Naive thymus-derived CD8-positive, alpha-beta T cell (primary cell): ENCODE results near the gene LRRC23. TPM values are rescaled to one million over a fixed set of nuclear protein-coding genes. Genes with fewer than 3 reads are reported as not detected.
A peak's percentile ranks its signal among the peaks of the same experiment; 100 is the strongest.

Experiments
- ATAC-seq, 2 donors: fragments of 150-1000 bp; cut with Tn5 transposase in 1 of 2; sonication (Bioruptor Pico), chemical (Tn5 transposase) in 1 of 2; 1 replicate in 1 of 2; 2 replicates in 1 of 2; pipeline ENCODE4 v1.10.0; 2021; ENCODE audit warnings: mild to moderate bottlenecking in 2 of 2, moderate library complexity in 2 of 2
- POLR2A ChIA-PET: fragments of 350-600 bp; sonication (Branson Sonifier 250); formaldehyde crosslinking; loops from one replicate; lab custom pipeline; 2021; ENCODE audit warnings: antibody characterized with exemption; lab: Charles Lee
- DNase-seq, 10 donors: peaks; one replicate each; pipeline versions ENCODE4 v3.0.0 to v3.0.0-alpha.2; 2020 to 2022
- H3K27ac Mint-ChIP-seq, 10 donors: one replicate each; pipeline ENCODE4 v1.8.0; 2020 to 2022; ENCODE audit warnings: mild to moderate bottlenecking in 10 of 10, mixed read lengths in 10 of 10, moderate library complexity in 4 of 10, inconsistent platforms in 1 of 10
- H3K27me3 Mint-ChIP-seq, 5 donors: one replicate each; pipeline ENCODE4 v1.8.0; 2021 to 2022; ENCODE audit warnings: mixed read lengths in 5 of 5
- H3K36me3 Mint-ChIP-seq, 3 donors: one replicate each; pipeline ENCODE4 v1.8.0; 2020 to 2022; ENCODE audit warnings: mixed read lengths in 3 of 3, mild to moderate bottlenecking in 2 of 3, inconsistent platforms in 1 of 3
- H3K4me1 Mint-ChIP-seq, 4 donors: one replicate each; pipeline ENCODE4 v1.8.0; 2021 to 2022; ENCODE audit warnings: mixed read lengths in 4 of 4
- H3K4me3 Mint-ChIP-seq, 10 donors: one replicate each; pipeline ENCODE4 v1.8.0; 2020 to 2022; ENCODE audit warnings: mild to moderate bottlenecking in 10 of 10, mixed read lengths in 10 of 10, moderate library complexity in 6 of 10, inconsistent platforms in 1 of 10
- H3K9me3 Mint-ChIP-seq, 9 donors: one replicate each; pipeline ENCODE4 v1.8.0; 2020 to 2022; ENCODE audit warnings: mixed read lengths in 9 of 9, mild to moderate bottlenecking in 3 of 9, inconsistent platforms in 1 of 9, moderate library complexity in 1 of 9
- polyA plus RNA-seq, 3 donors: library from polyadenylated mRNA; unstranded; fragments of 300-500 nt; fragmentation: Illumina TruSeq; gene quantifications; one replicate each; pipeline ENCODE4 v1.2.3, GENCODE V29; 2021
- total RNA-seq, 8 experiments: library from RNA in 2 of 8; stranded (reverse) in 2 of 8; gene quantifications; one replicate each; pipeline ENCODE4 v1.2.3 and lab custom pipeline; 2021 to 2026

Gene LRRC23
- total and polyA plus RNA-seq, 5 experiments from 2014 or later = 4.7 to 10.5 (median 9.9) TPM

- Mint-ChIP-seq H3K4me3 (no peak overlapping the region), H3K9me3 (no peaks in the 10 kb centered on the region), H3K36me3 (peaks cover 0 to 30% (median 0%) of the 10 kb centered on the region in 3 donors), H3K4me1 (peaks cover 42 to 63% (median 61%) of the 10 kb centered on the region in 4 donors), H3K27ac (peak overlapping the region; percentile 43 to 98 (median 87)), H3K27me3 (no peaks in the 10 kb centered on the region)
- DNase-seq (peak in 1 of 10 donors; percentile 10), ATAC-seq (no peak)
- POLR2A ChIA-PET = interaction anchor here (1.0 to 5.0 kb wide), 7 partner anchors 8 to 66 kb away, joined by 3 to 82 read pairs (median 8); partner anchors contain the start of genes ATN1, C12orf57, RNU7-1 and SPSB2
Measured at GRCh38 chr12:6934110-6934509, 29.5 kb downstream of the LRRC23 start.

DNA sequence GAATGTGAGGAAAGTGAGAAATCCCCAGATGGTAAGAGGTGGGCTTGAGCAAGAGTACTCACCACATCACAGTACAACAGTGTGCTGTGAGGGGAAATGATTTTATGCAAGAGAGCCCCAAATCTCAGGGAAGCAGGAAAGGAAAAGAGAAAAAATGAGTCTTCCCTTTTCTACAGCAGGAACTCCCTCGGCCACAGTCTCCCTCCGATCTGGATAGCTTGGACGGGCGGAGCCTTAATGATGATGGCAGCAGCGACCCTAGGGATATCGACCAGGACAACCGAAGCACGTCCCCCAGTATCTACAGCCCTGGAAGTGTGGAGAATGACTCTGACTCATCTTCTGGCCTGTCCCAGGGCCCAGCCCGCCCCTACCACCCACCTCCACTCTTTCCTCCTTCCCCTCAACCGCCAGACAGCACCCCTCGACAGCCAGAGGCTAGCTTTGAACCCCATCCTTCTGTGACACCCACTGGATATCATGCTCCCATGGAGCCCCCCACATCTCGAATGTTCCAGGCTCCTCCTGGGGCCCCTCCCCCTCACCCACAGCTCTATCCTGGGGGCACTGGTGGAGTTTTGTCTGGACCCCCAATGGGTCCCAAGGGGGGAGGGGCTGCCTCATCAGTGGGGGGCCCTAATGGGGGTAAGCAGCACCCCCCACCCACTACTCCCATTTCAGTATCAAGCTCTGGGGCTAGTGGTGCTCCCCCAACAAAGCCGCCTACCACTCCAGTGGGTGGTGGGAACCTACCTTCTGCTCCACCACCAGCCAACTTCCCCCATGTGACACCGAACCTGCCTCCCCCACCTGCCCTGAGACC lies 31.0 kb downstream of the LRRC23 start:
- ATAC-seq (no peak), DNase-seq (peak in 1 of 10 donors; percentile 62)
- Mint-ChIP-seq H3K27me3 (no peaks in the 10 kb centered on the region), H3K4me3 (peak overlapping the region in 9 of 10 donors; percentile 40 to 91 (median 50)), H3K4me1 (peaks cover 34 to 54% (median 53%) of the 10 kb centered on the region in 4 donors), H3K9me3 (no peaks in the 10 kb centered on the region), H3K27ac (peak overlapping the region; percentile 63 to 98 (median 98)), H3K36me3 (peaks cover 0 to 32% (median 0%) of the 10 kb centered on the region in 3 donors)
- POLR2A ChIA-PET = interaction anchor here (0.8 to 18.4 kb wide), 11 partner anchors 8 to 83 kb away, joined by 3 to 1315 read pairs (median 12); partner anchors contain the start of genes ATN1, C12orf57, CDCA3 and ENO2

DNA sequence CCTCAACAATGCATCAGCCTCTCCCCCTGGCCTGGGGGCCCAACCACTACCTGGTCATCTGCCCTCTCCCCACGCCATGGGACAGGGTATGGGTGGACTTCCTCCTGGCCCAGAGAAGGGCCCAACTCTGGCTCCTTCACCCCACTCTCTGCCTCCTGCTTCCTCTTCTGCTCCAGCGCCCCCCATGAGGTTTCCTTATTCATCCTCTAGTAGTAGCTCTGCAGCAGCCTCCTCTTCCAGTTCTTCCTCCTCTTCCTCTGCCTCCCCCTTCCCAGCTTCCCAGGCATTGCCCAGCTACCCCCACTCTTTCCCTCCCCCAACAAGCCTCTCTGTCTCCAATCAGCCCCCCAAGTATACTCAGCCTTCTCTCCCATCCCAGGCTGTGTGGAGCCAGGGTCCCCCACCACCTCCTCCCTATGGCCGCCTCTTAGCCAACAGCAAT lies 31.6 kb downstream of the LRRC23 start:
- Mint-ChIP-seq H3K27me3 (no peaks in the 10 kb centered on the region), H3K4me1 (peaks cover 34 to 55% (median 49%) of the 10 kb centered on the region in 4 donors), H3K27ac (peak overlapping the region; percentile 91 to 98 (median 98)), H3K36me3 (peaks cover 0 to 32% (median 0%) of the 10 kb centered on the region in 3 donors), H3K9me3 (no peaks in the 10 kb centered on the region), H3K4me3 (peak overlapping the region; percentile 72 to 91 (median 86))
- DNase-seq = peak in 1 of 10 donors; percentile 52
- no peak for ATAC-seq
- POLR2A ChIA-PET = interaction anchor here (0.6 to 18.4 kb wide), 16 partner anchors 8 to 313 kb away, joined by 3 to 1315 read pairs (median 6); partner anchors contain the start of genes ATN1, C12orf57, CDCA3 and ENO2

- peak overlapping the region; percentile 91 to 98 (median 98) for H3K27ac Mint-ChIP-seq
- H3K36me3 Mint-ChIP-seq = peaks cover 0 to 32% (median 0%) of the 10 kb centered on the region in 3 donors
- ATAC-seq (peak; percentile 34 to 38), DNase-seq (peak in 9 of 10 donors; percentile 50 to 85 (median 66))
- H3K27me3 Mint-ChIP-seq = no peaks in the 10 kb centered on the region
- H3K4me3 Mint-ChIP-seq = peak overlapping the region; percentile 72 to 91 (median 86)
- H3K9me3 Mint-ChIP-seq = no peaks in the 10 kb centered on the region
- POLR2A ChIA-PET = interaction anchor here (0.6 to 18.4 kb wide), 26 partner anchors 10 to 314 kb away, joined by 3 to 1315 read pairs (median 8); partner anchors contain the start of genes ATN1, CDCA3, COPS7A and EMG1
- H3K4me1 Mint-ChIP-seq = peaks cover 34 to 55% (median 49%) of the 10 kb centered on the region in 4 donors
Measured at GRCh38 chr12:6936636-6937480, 32.2 kb downstream of the LRRC23 start.

GRCh38 chr12:6937481-6938352 lies 33.1 kb downstream of the LRRC23 start:
- Mint-ChIP-seq H3K27ac (peak overlapping the region; percentile 89 to 98 (median 98)), H3K9me3 (no peaks in the 10 kb centered on the region), H3K4me3 (peak overlapping the region; percentile 72 to 91 (median 86)), H3K4me1 (peaks cover 29 to 53% (median 48%) of the 10 kb centered on the region in 4 donors), H3K27me3 (no peaks in the 10 kb centered on the region), H3K36me3 (peaks cover 0 to 30% (median 0%) of the 10 kb centered on the region in 3 donors)
- DNase-seq = peak; percentile 87 to 96 (median 92)
- peak; percentile 85 to 93 for ATAC-seq
- POLR2A ChIA-PET = interaction anchor here (0.8 to 18.4 kb wide), 23 partner anchors 9 to 274 kb away, joined by 3 to 1315 read pairs (median 9); partner anchors contain the start of genes ATN1, CDCA3, COPS7A and EMG1

GRCh38 chr12:6938353-6939190 lies 34.0 kb downstream of the LRRC23 start:
- Mint-ChIP-seq H3K27ac (peak overlapping the region; percentile 89 to 98 (median 98)), H3K9me3 (no peaks in the 10 kb centered on the region), H3K36me3 (peaks cover 0 to 26% (median 0%) of the 10 kb centered on the region in 3 donors), H3K4me1 (peaks cover 29 to 56% (median 50%) of the 10 kb centered on the region in 4 donors), H3K27me3 (no peaks in the 10 kb centered on the region), H3K4me3 (peak overlapping the region in 9 of 10 donors; percentile 16 to 91 (median 79))
- ATAC-seq = no peak
- POLR2A ChIA-PET = interaction anchor here (0.9 to 18.4 kb wide), 22 partner anchors 8 to 249 kb away, joined by 3 to 1315 read pairs (median 10); partner anchors contain the start of genes ATN1, CDCA3, COPS7A and EMG1
- peak in 1 of 10 donors; percentile 62 for DNase-seq

DNA sequence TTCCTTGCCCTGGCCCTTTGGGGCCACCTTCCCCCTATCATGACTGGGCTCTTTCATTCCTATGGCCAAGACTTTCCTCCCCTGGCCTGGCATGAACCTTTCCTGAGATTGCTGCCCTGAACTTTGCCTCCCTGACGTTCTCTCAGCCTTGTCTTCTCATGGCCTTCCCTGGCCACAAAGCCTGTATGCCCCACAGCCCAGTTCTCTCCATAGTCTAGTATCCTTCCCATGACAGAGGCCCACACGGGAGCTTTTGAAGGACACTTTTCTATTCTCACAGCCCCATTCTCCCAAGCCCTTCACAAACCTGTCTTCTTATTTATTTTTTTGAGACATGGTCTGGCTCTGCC lies 34.5 kb downstream of the LRRC23 start:
- Mint-ChIP-seq H3K27me3 (no peaks in the 10 kb centered on the region), H3K36me3 (peaks cover 0 to 26% (median 0%) of the 10 kb centered on the region in 3 donors), H3K4me1 (peaks cover 30 to 59% (median 48%) of the 10 kb centered on the region in 4 donors), H3K27ac (peak overlapping the region; percentile 53 to 93 (median 84)), H3K4me3 (peak overlapping the region in 8 of 10 donors; percentile 16 to 74 (median 52)), H3K9me3 (no peaks in the 10 kb centered on the region)
- DNase-seq (no peak), ATAC-seq (no peak)
- POLR2A ChIA-PET = interaction anchor here (0.9 to 18.4 kb wide), 9 partner anchors 13 to 88 kb away, joined by 3 to 1315 read pairs (median 26); partner anchors contain the start of genes CDCA3, EMG1, ENO2 and LRRC23

GRCh38 chr12:6941267-6941666 lies 36.6 kb downstream of the LRRC23 start:
- POLR2A ChIA-PET = interaction anchor here (0.6 to 18.4 kb wide), 6 partner anchors 15 to 28 kb away, joined by 3 to 1315 read pairs (median 13); partner anchors contain the start of genes EMG1, ENO2 and PHB2
- H3K4me1 Mint-ChIP-seq = peaks cover 24 to 61% (median 50%) of the 10 kb centered on the region in 4 donors
- peak overlapping the region in 5 of 10 donors; percentile 14 to 98 (median 73) for H3K27ac Mint-ChIP-seq

GRCh38 chr12:6941782-6942181 lies 37.2 kb downstream of the LRRC23 start:
- H3K27ac Mint-ChIP-seq = peak overlapping the region in 8 of 10 donors; percentile 14 to 100 (median 98)

More at GRCh38 chr12:6941267-6941666, 36.6 kb downstream of the LRRC23 start:
- H3K4me3 Mint-ChIP-seq = no peak overlapping the region
- H3K27me3 Mint-ChIP-seq = no peaks in the 10 kb centered on the region
- ATAC-seq (no peak), DNase-seq (peak in 1 of 10 donors; percentile 62)
- no peaks in the 10 kb centered on the region for H3K9me3 Mint-ChIP-seq
- peaks cover 0 to 10% (median 0%) of the 10 kb centered on the region in 3 donors for H3K36me3 Mint-ChIP-seq

GRCh38 chr12:6942331-6942665 lies 37.7 kb downstream of the LRRC23 start:
- Mint-ChIP-seq H3K9me3 (no peaks in the 10 kb centered on the region), H3K27ac (peak overlapping the region; percentile 97 to 100 (median 99)), H3K27me3 (no peaks in the 10 kb centered on the region), H3K36me3 (peaks cover 0 to 3% (median 0%) of the 10 kb centered on the region in 3 donors), H3K4me3 (peak overlapping the region in 7 of 10 donors; percentile 23 to 59 (median 42)), H3K4me1 (peaks cover 22 to 62% (median 52%) of the 10 kb centered on the region in 4 donors)
- ATAC-seq = no peak
- POLR2A ChIA-PET = interaction anchor here (0.6 to 18.4 kb wide), 12 partner anchors 8 to 203 kb away, joined by 3 to 1315 read pairs (median 30); partner anchors contain the start of genes ATN1, CDCA3, EMG1 and LRRC23
- peak in 1 of 10 donors; percentile 59 for DNase-seq

More at GRCh38 chr12:6941782-6942181, 37.2 kb downstream of the LRRC23 start:
- Mint-ChIP-seq H3K36me3 (peaks cover 0 to 6% (median 0%) of the 10 kb centered on the region in 3 donors), H3K27me3 (no peaks in the 10 kb centered on the region), H3K9me3 (no peaks in the 10 kb centered on the region), H3K4me1 (peaks cover 21 to 61% (median 49%) of the 10 kb centered on the region in 4 donors), H3K4me3 (peak overlapping the region in 1 of 10 donors; percentile 23)
- no peak for DNase-seq
- ATAC-seq = no peak
- POLR2A ChIA-PET = interaction anchor here (0.6 to 18.4 kb wide), 10 partner anchors 10 to 89 kb away, joined by 3 to 1315 read pairs (median 40); partner anchors contain the start of genes CDCA3, EMG1, ENO2 and PHB2
